Measurements from ENCODE around the gene NR2C2. TPM values are rescaled to one million over a fixed set of nuclear protein-coding genes. Genes with fewer than 3 reads are reported as not detected.

Gene NR2C2
- total RNA-seq, 1 donor, result 26.3 TPM

DNA sequence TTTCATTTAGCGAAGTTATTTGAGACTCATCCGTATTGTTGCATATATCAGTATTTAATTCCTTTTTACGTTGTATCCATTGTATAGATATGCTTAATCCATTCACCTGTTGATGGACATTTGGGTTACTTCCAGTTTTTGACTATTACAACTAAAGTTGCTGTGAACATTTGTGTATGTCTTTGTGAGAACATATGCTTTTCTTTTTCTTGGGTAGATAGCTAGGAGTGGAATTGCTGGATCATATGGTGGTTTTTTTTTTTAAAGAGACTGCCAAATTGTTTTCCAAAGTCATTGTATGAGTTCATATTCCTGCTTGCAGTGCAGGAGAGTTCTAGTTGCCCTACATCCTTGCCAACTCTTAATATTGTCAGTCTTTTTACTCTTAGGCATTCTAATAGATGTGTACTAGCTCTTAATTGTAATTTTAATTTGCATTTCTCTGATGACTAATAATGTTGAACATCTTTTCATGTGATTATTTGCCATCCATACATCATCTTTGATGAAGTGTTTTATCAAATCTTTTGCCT, 37.3 kb downstream of the NR2C2 start:
- TF ChIP-seq, protein P1, sequence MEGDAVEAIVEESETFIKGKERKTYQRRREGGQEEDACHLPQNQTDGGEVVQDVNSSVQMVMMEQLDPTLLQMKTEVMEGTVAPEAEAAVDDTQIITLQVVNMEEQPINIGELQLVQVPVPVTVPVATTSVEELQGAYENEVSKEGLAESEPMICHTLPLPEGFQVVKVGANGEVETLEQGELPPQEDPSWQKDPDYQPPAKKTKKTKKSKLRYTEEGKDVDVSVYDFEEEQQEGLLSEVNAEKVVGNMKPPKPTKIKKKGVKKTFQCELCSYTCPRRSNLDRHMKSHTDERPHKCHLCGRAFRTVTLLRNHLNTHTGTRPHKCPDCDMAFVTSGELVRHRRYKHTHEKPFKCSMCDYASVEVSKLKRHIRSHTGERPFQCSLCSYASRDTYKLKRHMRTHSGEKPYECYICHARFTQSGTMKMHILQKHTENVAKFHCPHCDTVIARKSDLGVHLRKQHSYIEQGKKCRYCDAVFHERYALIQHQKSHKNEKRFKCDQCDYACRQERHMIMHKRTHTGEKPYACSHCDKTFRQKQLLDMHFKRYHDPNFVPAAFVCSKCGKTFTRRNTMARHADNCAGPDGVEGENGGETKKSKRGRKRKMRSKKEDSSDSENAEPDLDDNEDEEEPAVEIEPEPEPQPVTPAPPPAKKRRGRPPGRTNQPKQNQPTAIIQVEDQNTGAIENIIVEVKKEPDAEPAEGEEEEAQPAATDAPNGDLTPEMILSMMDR (IDR thresholded peaks at IDR 0.05; ENCODE audit: insufficient read depth, low read depth, low read length), result no peak
- no peak for DNase-seq (ENCODE audit: low read depth)
- H3K4me3 ChIP-seq (ENCODE audit: low read depth, low read length), result no peak overlapping the region

- no peak for DNase-seq (ENCODE audit: low read depth)
- TF ChIP-seq, protein P1 (IDR thresholded peaks at IDR 0.05; ENCODE audit: insufficient read depth, low read depth, low read length), result no peak
- no peak overlapping the region for H3K4me3 ChIP-seq (ENCODE audit: low read depth, low read length)
Measured at GRCh38 chr3:14988988-14989394, 41.6 kb downstream of the NR2C2 start.

DNA sequence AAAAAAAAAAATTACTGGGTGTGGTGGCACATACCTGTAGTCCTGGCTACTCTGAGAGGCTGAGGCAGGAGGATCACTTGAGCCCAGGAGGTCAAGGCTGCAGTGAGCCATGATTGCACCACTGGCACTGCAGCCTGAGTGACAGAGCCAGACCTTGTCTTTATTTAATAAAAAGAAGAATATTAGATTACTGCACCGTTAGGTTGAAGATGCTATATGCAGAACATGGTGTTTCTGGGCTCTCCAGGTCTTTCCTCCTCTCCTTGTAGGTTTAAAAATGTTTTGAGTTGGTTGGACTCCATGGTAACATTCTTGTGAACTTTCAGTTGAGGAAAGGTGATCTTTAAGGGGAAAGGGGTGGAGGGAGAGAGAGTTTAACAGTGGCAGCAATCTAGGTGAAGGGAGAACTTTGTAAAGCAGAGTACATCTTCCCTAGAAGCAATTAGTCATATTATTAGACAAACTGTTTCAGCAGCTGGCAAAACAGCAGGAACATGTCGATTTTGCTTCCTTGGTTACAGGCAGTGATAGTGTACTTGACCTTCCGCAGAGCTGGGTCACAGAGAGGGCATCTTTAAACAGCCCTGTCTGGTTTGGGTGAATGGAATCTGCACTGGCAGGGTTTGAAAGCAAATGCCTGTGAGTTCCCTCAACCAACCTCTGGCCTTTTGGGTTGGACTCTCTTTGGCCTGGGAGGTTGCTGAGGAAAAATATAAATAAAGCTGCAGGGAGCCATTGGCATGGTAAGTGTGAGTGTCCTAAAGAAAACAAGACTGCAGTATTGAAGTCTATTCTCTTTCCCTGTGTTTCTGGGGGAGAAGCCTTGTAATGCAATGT, 42.8 kb downstream of the NR2C2 start:
- peak; percentile 69 for DNase-seq (ENCODE audit: low read depth)
- TF ChIP-seq, protein P1 (IDR thresholded peaks at IDR 0.05; ENCODE audit: insufficient read depth, low read depth, low read length), result no peak
- no peak overlapping the region for H3K4me3 ChIP-seq (ENCODE audit: low read depth, low read length)

DNA sequence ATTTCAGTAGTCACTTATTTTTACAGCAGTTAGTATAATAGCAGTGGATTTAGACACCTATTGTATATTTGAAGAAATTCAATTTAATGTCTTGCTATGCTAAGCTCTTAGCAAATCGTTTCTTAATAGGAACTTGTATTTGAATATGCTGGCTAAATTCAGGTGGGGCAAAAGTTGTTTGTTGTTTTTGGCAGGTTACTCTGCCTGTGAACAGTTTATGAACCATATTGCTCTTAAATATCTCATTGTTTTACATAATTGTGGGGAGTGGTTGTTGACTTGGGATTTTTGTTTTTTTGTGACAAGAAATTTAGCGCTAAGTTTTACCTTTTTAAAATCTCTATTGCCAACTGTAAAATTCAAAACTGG, 43.4 kb downstream of the NR2C2 start:
- no peak for DNase-seq (ENCODE audit: low read depth)
- H3K4me3 ChIP-seq (ENCODE audit: low read depth, low read length), result no peak overlapping the region
- TF ChIP-seq, protein P1 (IDR thresholded peaks at IDR 0.05; ENCODE audit: insufficient read depth, low read depth, low read length), result no peak

- no peak overlapping the region for H3K4me3 ChIP-seq (ENCODE audit: low read depth, low read length)
- DNase-seq (ENCODE audit: low read depth), result no peak
- TF ChIP-seq, protein P1 (IDR thresholded peaks at IDR 0.05; ENCODE audit: insufficient read depth, low read depth, low read length), result no peak
Measured at GRCh38 chr3:14991151-14991742, 43.9 kb downstream of the NR2C2 start.

- no peak overlapping the region for H3K4me3 ChIP-seq (ENCODE audit: low read depth, low read length)
- DNase-seq (ENCODE audit: low read depth), result no peak
- TF ChIP-seq, protein P1 (IDR thresholded peaks at IDR 0.05; ENCODE audit: insufficient read depth, low read depth, low read length), result no peak
Measured at GRCh38 chr3:14991818-14992612, 44.6 kb downstream of the NR2C2 start.

All from fibroblast of villous mesenchyme (primary cell).